SK-N-SH (cell line): Measurements from ENCODE around the gene SMARCC1. TPM values are rescaled to one million over a fixed set of nuclear protein-coding genes. Genes with fewer than 3 reads are reported as not detected.

Experiments
- CTCF ChIA-PET: fragments of 300-600, 350-600 bp; formaldehyde crosslinking; extraction: SDS; loops from one replicate; lab custom pipeline; 2021; lab: Yijun Ruan, JAX
- POLR2A ChIA-PET: fragments of 350-600 bp; sonication (Branson Sonifier 250); formaldehyde crosslinking; extraction: SDS; loops from one replicate; lab custom pipeline; 2020; ENCODE audit warnings: antibody characterized with exemption, inconsistent platforms; lab: Yijun Ruan, JAX
- DNase-seq: peaks from one replicate; pipeline ENCODE4 v3.0.0; 2012
- H2AFZ ChIP-seq: fragments of 200-600 bp; sonication (generic); 2 replicates; pipeline ENCODE4 v1.8.1; 2016; ENCODE audit warnings: antibody characterized with exemption, mild to moderate bottlenecking, low read depth
- H3F3A ChIP-seq: fragments of 200-600 bp; sonication (generic); replicated peaks from 2 replicates; pipeline ENCODE3; 2016; ENCODE audit warnings: antibody characterized with exemption, mild to moderate bottlenecking; ENCODE audit not compliant: insufficient read depth
- H3K27ac ChIP-seq, 2 experiments: fragments of 200-500 bp in 1 of 2; fragments of 200-600 bp in 1 of 2; sonication (Bioruptor generic) in 1 of 2; sonication (generic), shearing (Covaris generic) in 1 of 2; 2 replicates each; pipeline versions ENCODE4 v1.5.1 to v1.6.1; 2014 to 2016; ENCODE audit warnings: low read depth in 2 of 2, inconsistent platforms in 1 of 2, low read length in 1 of 2, mild to moderate bottlenecking in 1 of 2, mixed read lengths in 1 of 2
- H3K27me3 ChIP-seq: fragments of 200-600 bp; sonication (generic), shearing (Covaris generic); 2 replicates; pipeline ENCODE4 v1.6.1; 2016; ENCODE audit warnings: mixed run types; ENCODE audit not compliant: insufficient read depth
- H3K36me3 ChIP-seq, 2 experiments: fragments of 200-500 bp in 1 of 2; fragments of 200-600 bp in 1 of 2; sonication (Bioruptor generic) in 1 of 2; sonication (generic) in 1 of 2; replicated peaks in 1 of 2; 2 replicates each; pipeline versions ENCODE3 to v1.5.1; 2014 to 2016; ENCODE audit warnings: low read length in 1 of 2, mild to moderate bottlenecking in 1 of 2; ENCODE audit not compliant: insufficient read depth in 2 of 2, control insufficient read depth in 1 of 2
- H3K4me1 ChIP-seq, 2 experiments: fragments of 200-500 bp in 1 of 2; fragments of 200-600 bp in 1 of 2; sonication (Bioruptor generic) in 1 of 2; sonication (generic), shearing (Covaris generic) in 1 of 2; 2 replicates each; pipeline versions ENCODE4 v1.5.1 to v1.6.1; 2014 to 2016; ENCODE audit warnings: low read depth in 1 of 2, low read length in 1 of 2, mixed run types in 1 of 2; ENCODE audit not compliant: insufficient read depth in 2 of 2, control insufficient read depth in 1 of 2
- H3K4me2 ChIP-seq: fragments of 200-600 bp; sonication (generic), shearing (Covaris generic); 2 replicates; pipeline ENCODE4 v1.6.1; 2017; ENCODE audit warnings: mixed run types
- H3K4me3 ChIP-seq, 2 experiments: fragments of 200-500 bp in 1 of 2; fragments of 200-600 bp in 1 of 2; sonication (Bioruptor generic) in 1 of 2; sonication (generic), shearing (Covaris generic) in 1 of 2; 2 replicates each; pipeline versions ENCODE4 v1.5.1 to v1.8.1; 2014 to 2016; ENCODE audit warnings: low read depth in 2 of 2, inconsistent platforms in 1 of 2, low read length in 1 of 2, mild to moderate bottlenecking in 1 of 2, mixed read lengths in 1 of 2, moderate library complexity in 1 of 2
- H3K79me2 ChIP-seq: fragments of 200-600 bp; sonication (generic); 2 replicates; pipeline ENCODE4 v1.8.1; 2017; ENCODE audit warnings: mild to moderate bottlenecking; ENCODE audit not compliant: insufficient read depth
- H3K9ac ChIP-seq: fragments of 200-600 bp; sonication (generic); 2 replicates; pipeline ENCODE4 v1.6.1; 2017; ENCODE audit warnings: mixed run types
- H3K9me2 ChIP-seq: fragments of 200-600 bp; sonication (generic); 2 replicates; pipeline ENCODE4 v1.6.1; 2017; ENCODE audit warnings: mixed run types
- H3K9me3 ChIP-seq: fragments of 200-600 bp; sonication (generic); 2 replicates; pipeline ENCODE4 v1.6.1; 2017; ENCODE audit warnings: mixed run types, mild to moderate bottlenecking, moderate library complexity
- H4K20me1 ChIP-seq: fragments of 200-600 bp; sonication (generic); 2 replicates; pipeline ENCODE4 v1.6.1; 2017; ENCODE audit warnings: mild to moderate bottlenecking, mixed run types; ENCODE audit not compliant: insufficient read depth
- FOXM1 ChIP-seq: IDR thresholded peaks from 2 replicates; pipeline ENCODE4 v1.4.0; 2012; ENCODE audit warnings: low read depth, mild to moderate bottlenecking
- GATA2 ChIP-seq: sonication (generic); formaldehyde crosslinking; IDR thresholded peaks from 2 replicates; pipeline ENCODE4 v1.5.0; 2020; ENCODE audit warnings: mild to moderate bottlenecking, missing genetic modification reagents
- MAX ChIP-seq: IDR thresholded peaks from 2 replicates; pipeline ENCODE4 v1.4.0; 2012; ENCODE audit warnings: low read depth
- RAD21 ChIP-seq: IDR thresholded peaks from 2 replicates; pipeline ENCODE4 v1.6.1; 2012; ENCODE audit warnings: mild to moderate bottlenecking, low read length
- RCOR1 ChIP-seq: fragments of 150-350 bp; IDR thresholded peaks from 2 replicates; pipeline ENCODE4 v1.6.1; 2017; ENCODE audit warnings: antibody characterized with exemption, low read length
- REST ChIP-seq: IDR thresholded peaks from 2 replicates; pipeline ENCODE4 v1.6.1; 2012; ENCODE audit warnings: mild to moderate bottlenecking, low read depth, low read length, moderate library complexity
- RFX5 ChIP-seq: IDR thresholded peaks from 2 replicates; pipeline ENCODE4 v1.6.1; 2012; ENCODE audit warnings: mild to moderate bottlenecking, improper control_type of control experiment, low read length
- SMC3 ChIP-seq: IDR thresholded peaks from 2 replicates; pipeline ENCODE4 v1.6.1; 2012; ENCODE audit warnings: low read depth, low read length, improper control_type of control experiment
- TEAD4 ChIP-seq: IDR thresholded peaks from 2 replicates; pipeline ENCODE4 v1.4.0; 2012; ENCODE audit warnings: mild to moderate bottlenecking, borderline replicate concordance; ENCODE audit not compliant: insufficient read depth
- USF2 ChIP-seq: fragments of 150-350 bp; IDR thresholded peaks from 2 replicates; pipeline ENCODE4 v1.6.1; 2017; ENCODE audit warnings: antibody characterized with exemption, low read length, low read depth, borderline replicate concordance
- YY1 ChIP-seq: IDR thresholded peaks from 2 replicates; pipeline ENCODE4 v1.4.0; 2012; ENCODE audit warnings: low read depth, mild to moderate bottlenecking
- ZBTB33 ChIP-seq: IDR thresholded peaks from 2 replicates; pipeline ENCODE4 v1.4.0; 2012; ENCODE audit warnings: low read depth, borderline replicate concordance
- WGBS: methylation state at CpG from one replicate; pipeline ENCODE4 v1.1.6; 2017; ENCODE audit warnings: low lambda C conversion rate; 5-methylcytosine and 5-hydroxymethylcytosine counted together
- polyA plus RNA-seq, 3 experiments: library from polyadenylated mRNA; depleted of rRNA; stranded (reverse); fragments of >200 nt; gene quantifications; 2 replicates each; pipeline ENCODE4 v1.2.3, GENCODE V29; 2012
- TF ChIP-seq, protein P1 (sequence below): IDR thresholded peaks from 2 replicates; pipeline ENCODE4; 2012

The SMARCC1 gene
- polyA plus RNA-seq, 1 of the 3 experiments (the other 2 are of a cell fraction): 16.5 TPM

DNA sequence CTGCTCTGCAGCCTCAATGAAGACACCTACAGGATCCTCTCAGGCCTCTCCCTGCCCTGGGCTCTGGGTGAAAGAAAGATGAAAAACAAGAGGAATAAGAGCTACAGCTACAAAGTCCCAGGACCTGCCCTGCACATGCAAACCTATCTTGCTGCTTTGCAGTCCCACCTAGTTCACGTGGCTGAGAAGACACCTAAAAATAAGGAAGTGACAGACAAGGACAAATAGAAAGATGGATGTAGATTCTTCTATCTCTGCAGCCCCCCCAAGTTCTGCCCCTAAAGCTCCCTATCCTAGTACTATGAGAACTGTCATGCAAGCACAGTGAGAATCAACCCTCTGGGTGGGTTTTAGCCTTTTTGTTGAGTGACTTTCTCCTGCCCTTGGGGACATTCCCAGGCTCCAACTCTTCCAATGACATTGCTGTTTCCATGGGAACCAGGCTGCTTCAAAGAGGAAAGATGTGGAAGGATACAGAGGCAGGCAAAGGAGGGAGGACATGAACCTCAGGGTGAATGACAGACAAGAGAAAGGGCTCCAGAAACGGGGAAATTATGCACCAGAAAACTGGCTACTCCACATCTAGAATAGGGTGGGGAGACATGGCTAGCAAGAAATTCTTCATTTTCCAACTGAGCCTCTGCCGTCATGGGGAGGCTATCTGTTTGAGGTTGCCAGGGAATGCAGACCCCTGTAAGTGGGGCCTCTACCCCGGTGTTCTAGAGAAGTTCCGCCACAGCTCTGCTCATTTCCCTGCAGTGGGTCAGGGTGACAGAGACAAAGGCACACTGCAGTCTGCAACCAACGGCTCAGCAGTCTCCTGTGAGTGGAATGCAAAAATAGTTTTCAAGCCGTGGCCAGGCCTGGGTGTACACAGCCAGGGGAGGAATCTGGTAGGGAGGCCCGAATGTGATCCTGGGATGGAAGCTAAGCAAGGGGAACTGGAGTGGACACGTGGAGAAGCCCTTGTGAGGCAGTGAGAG is 208.2 kb downstream of the SMARCC1 start:
- DNase-seq: no peak
- H3K4me2 ChIP-seq: no peak overlapping the region
- H4K20me1 ChIP-seq: no peaks in the 10 kb centered on the region
- peaks cover 4% of the 10 kb centered on the region for H3F3A ChIP-seq
- no peaks in the 10 kb centered on the region; the same call in 1 of the 2 replicates for H3K27me3 ChIP-seq
- no peak overlapping the region for H3K27ac ChIP-seq
- TF ChIP-seq USF2 (no peak), FOXM1 (no peak), REST (no peak), YY1 (no peak), MAX (no peak), RCOR1 (no peak), RAD21 (no peak), SMC3 (no peak), RFX5 (no peak), TEAD4 (no peak), GATA2 (no peak), ZBTB33 (no peak)
- TF ChIP-seq, protein P1, sequence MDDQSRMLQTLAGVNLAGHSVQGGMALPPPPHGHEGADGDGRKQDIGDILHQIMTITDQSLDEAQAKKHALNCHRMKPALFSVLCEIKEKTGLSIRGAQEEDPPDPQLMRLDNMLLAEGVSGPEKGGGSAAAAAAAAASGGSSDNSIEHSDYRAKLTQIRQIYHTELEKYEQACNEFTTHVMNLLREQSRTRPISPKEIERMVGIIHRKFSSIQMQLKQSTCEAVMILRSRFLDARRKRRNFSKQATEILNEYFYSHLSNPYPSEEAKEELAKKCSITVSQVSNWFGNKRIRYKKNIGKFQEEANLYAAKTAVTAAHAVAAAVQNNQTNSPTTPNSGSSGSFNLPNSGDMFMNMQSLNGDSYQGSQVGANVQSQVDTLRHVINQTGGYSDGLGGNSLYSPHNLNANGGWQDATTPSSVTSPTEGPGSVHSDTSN: no peak
- 70% methylated on average over 9 of the region's 9 CpGs for WGBS
- H3K4me1 ChIP-seq: peaks cover 0 to 6% of the 10 kb centered on the region in 2 experiments; a peak in 1 of 4 replicates
- H3K4me3 ChIP-seq: no peak overlapping the region
- no peak overlapping the region for H2AFZ ChIP-seq
- H3K36me3 ChIP-seq: no peaks in the 10 kb centered on the region
- H3K79me2 ChIP-seq: no peaks in the 10 kb centered on the region
- H3K9me3 ChIP-seq: no peaks in the 10 kb centered on the region
- CTCF ChIA-PET: interaction anchor here (1.4 to 1.6 kb wide), 2 partner anchors 20 to 51 kb away, joined by 3 read pairs; no protein-coding TSS in a partner anchor
- POLR2A ChIA-PET: no interaction called here
- H3K9ac ChIP-seq: no peak overlapping the region
- no peaks in the 10 kb centered on the region for H3K9me2 ChIP-seq
